PC-9 (cell line): Measurements from ENCODE around the gene EGFL8.

Experiments
- EZH2 ChIP-seq: fragments of 200-600 bp; sonication (generic); IDR thresholded peaks from 2 replicates; pipeline ENCODE4 v1.8.0; 2017; ENCODE audit warnings: antibody characterized with exemption, low read depth
- TF ChIP-seq, protein P1 (sequence below): fragments of 200-600 bp; sonication (generic); conservative IDR thresholded peaks from 2 replicates; pipeline ENCODE4 v1.6.1; 2017; ENCODE audit warnings: mixed run types, antibody characterized with exemption, mild to moderate bottlenecking, moderate library complexity

DNA sequence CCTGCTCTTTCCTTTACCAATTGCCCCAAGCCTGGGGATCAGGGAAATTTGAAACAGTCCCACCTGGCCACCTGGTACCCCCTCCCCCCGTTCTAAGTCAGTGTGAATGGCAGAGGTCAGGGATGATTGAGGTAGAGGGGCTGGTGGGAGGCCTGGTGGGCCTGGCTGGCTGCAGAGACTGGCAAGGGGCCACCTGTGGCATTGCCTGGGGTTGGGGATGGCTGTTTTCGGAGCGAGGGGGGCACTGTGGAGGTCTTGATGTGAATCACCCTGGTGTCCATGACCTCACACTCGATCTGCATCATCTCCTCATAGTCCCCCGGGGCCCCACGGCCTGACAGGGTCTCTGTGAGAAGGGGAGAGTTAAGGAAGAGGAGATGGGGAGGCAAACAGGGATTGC lies 48.8 kb upstream of the EGFL8 start:
- TF ChIP-seq, protein P1, sequence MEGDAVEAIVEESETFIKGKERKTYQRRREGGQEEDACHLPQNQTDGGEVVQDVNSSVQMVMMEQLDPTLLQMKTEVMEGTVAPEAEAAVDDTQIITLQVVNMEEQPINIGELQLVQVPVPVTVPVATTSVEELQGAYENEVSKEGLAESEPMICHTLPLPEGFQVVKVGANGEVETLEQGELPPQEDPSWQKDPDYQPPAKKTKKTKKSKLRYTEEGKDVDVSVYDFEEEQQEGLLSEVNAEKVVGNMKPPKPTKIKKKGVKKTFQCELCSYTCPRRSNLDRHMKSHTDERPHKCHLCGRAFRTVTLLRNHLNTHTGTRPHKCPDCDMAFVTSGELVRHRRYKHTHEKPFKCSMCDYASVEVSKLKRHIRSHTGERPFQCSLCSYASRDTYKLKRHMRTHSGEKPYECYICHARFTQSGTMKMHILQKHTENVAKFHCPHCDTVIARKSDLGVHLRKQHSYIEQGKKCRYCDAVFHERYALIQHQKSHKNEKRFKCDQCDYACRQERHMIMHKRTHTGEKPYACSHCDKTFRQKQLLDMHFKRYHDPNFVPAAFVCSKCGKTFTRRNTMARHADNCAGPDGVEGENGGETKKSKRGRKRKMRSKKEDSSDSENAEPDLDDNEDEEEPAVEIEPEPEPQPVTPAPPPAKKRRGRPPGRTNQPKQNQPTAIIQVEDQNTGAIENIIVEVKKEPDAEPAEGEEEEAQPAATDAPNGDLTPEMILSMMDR = no peak
- no peak for TF ChIP-seq EZH2
